CD14-positive monocyte (primary cell): ENCODE measurements around the gene IPO11. TPM values are rescaled to one million over a fixed set of nuclear protein-coding genes. Genes with fewer than 3 reads are reported as not detected.

Experiments used
- DNase-seq, 3 donors: peaks; one replicate each; pipeline ENCODE4 v3.0.0-alpha.2; 2011 to 2022
- H2AFZ ChIP-seq: 2 replicates; pipeline ENCODE4 v1.6.0; 2012; ENCODE audit warnings: mild to moderate bottlenecking, low read depth, low read length, inconsistent platforms; ENCODE audit not compliant: insufficient read depth, poor library complexity, severe bottlenecking
- H3K27ac ChIP-seq, 2 donors: 1 replicate in 1 of 2; 2 replicates in 1 of 2; pipeline ENCODE4 v1.5.1; 2012 to 2013; ENCODE audit warnings: low read length in 2 of 2, control low read depth in 1 of 2, inconsistent platforms in 1 of 2, low read depth in 1 of 2, mild to moderate bottlenecking in 1 of 2
- H3K27me3 ChIP-seq, 2 donors: one replicate each; pipeline versions ENCODE4 v1.6.0 to v1.6.1; 2011 to 2013; ENCODE audit warnings: low read length in 2 of 2; ENCODE audit not compliant: control insufficient read depth in 2 of 2, insufficient read depth in 2 of 2
- H3K36me3 ChIP-seq, 2 donors: replicated peaks in 1 of 2; 1 replicate in 1 of 2; 2 replicates in 1 of 2; pipeline versions ENCODE4 v1.5.1 to v1.6.1; 2012 to 2013; ENCODE audit warnings: low read length in 2 of 2, control low read depth in 1 of 2, inconsistent platforms in 1 of 2, mild to moderate bottlenecking in 1 of 2; ENCODE audit not compliant: insufficient read depth in 2 of 2, control insufficient read depth in 1 of 2
- H3K4me1 ChIP-seq, 2 donors: 1 replicate in 1 of 2; 2 replicates in 1 of 2; pipeline versions ENCODE4 v1.5.1 to v1.6.1; 2012 to 2013; ENCODE audit warnings: low read length in 2 of 2, control low read depth in 1 of 2, inconsistent platforms in 1 of 2, mild to moderate bottlenecking in 1 of 2, moderate library complexity in 1 of 2; ENCODE audit not compliant: insufficient read depth in 2 of 2, control insufficient read depth in 1 of 2
- H3K4me2 ChIP-seq: replicated peaks from 2 replicates; pipeline ENCODE3; 2012; ENCODE audit warnings: low read length, moderate library complexity, mild to moderate bottlenecking; ENCODE audit not compliant: poor library complexity, severe bottlenecking; ENCODE audit errors: extremely low read depth
- H3K4me3 ChIP-seq, 3 experiments: fragments of 200-600 bp in 1 of 3; sonication (generic) in 1 of 3; replicated peaks in 1 of 3; 1 replicate in 2 of 3; 2 replicates in 1 of 3; pipeline ENCODE4 v1.5.1; 2011 to 2013; ENCODE audit warnings: low read length in 3 of 3, mild to moderate bottlenecking in 3 of 3, control low read depth in 2 of 3, low read depth in 2 of 3, inconsistent platforms in 1 of 3, moderate library complexity in 1 of 3
- H3K79me2 ChIP-seq: 2 replicates; pipeline ENCODE4 v1.6.0; 2012; ENCODE audit warnings: mild to moderate bottlenecking, control low read depth, inconsistent platforms, low read length, moderate library complexity; ENCODE audit not compliant: insufficient read depth
- H3K9ac ChIP-seq: 2 replicates; pipeline ENCODE4 v1.6.0; 2017; ENCODE audit warnings: low read length, mild to moderate bottlenecking; ENCODE audit not compliant: insufficient read depth, poor library complexity, severe bottlenecking
- H3K9me3 ChIP-seq, 2 donors: replicated peaks in 1 of 2; 1 replicate in 1 of 2; 2 replicates in 1 of 2; pipeline versions ENCODE4 v1.5.1 to v1.6.1; 2012 to 2013; ENCODE audit warnings: low read length in 2 of 2, control low read depth in 1 of 2; ENCODE audit not compliant: control insufficient read depth in 1 of 2, insufficient read depth in 1 of 2
- H4K20me1 ChIP-seq: 2 replicates; pipeline ENCODE4 v1.6.0; 2012; ENCODE audit warnings: mild to moderate bottlenecking, low read length, control low read depth, moderate library complexity; ENCODE audit not compliant: insufficient read depth
- H3K27ac Mint-ChIP-seq, 7 donors: one replicate each; pipeline ENCODE4 v1.8.0; 2020; ENCODE audit warnings: mild to moderate bottlenecking in 7 of 7, mixed read lengths in 7 of 7, moderate library complexity in 6 of 7, inconsistent platforms in 2 of 7
- H3K27me3 Mint-ChIP-seq, 3 donors: one replicate each; pipeline ENCODE4 v1.8.0; 2021 to 2022; ENCODE audit warnings: low read depth in 3 of 3, mild to moderate bottlenecking in 3 of 3, mixed read lengths in 3 of 3, moderate library complexity in 3 of 3, inconsistent platforms in 1 of 3
- H3K36me3 Mint-ChIP-seq, 2 donors: one replicate each; pipeline ENCODE4 v1.8.0; 2020; ENCODE audit warnings: mixed read lengths in 2 of 2, inconsistent platforms in 1 of 2, mild to moderate bottlenecking in 1 of 2
- H3K4me1 Mint-ChIP-seq: one replicate; pipeline ENCODE4 v1.8.0; 2020; ENCODE audit warnings: mild to moderate bottlenecking, mixed read lengths
- H3K4me3 Mint-ChIP-seq, 2 donors: one replicate each; pipeline ENCODE4 v1.8.0; 2020; ENCODE audit warnings: mild to moderate bottlenecking in 2 of 2, mixed read lengths in 2 of 2, moderate library complexity in 1 of 2
- H3K9me3 Mint-ChIP-seq, 7 donors: one replicate each; pipeline ENCODE4 v1.8.0; 2020 to 2022; ENCODE audit warnings: mixed read lengths in 7 of 7, mild to moderate bottlenecking in 6 of 7, moderate library complexity in 6 of 7, inconsistent platforms in 2 of 7
- CTCF ChIP-seq: fragments of 200-600 bp; IDR thresholded peaks from one replicate; pipeline ENCODE4 v1.8.0; 2022; ENCODE audit warnings: antibody characterized with exemption, mild to moderate bottlenecking
- WGBS: methylation state at CpG from one replicate; pipeline ENCODE4 v1.1.5; 2013; ENCODE audit warnings: missing lambda C conversion rate; ENCODE audit not compliant: insufficient coverage; 5-methylcytosine and 5-hydroxymethylcytosine counted together
- intact Hi-C, 2 donors: fragments of 100-400 bp; cut with micrococcal nuclease; formaldehyde crosslinking; loops; one replicate each; pipeline versions ENCODE4 v1.15.0 to v1.15.1; 2023
- polyA plus RNA-seq, 3 donors: library from polyadenylated mRNA; depleted of rRNA in 1 of 3; unstranded in 2 of 3; stranded (reverse) in 1 of 3; fragments of 300-500 nt in 2 of 3; fragments of >200 nt in 1 of 3; fragmentation: Illumina TruSeq in 2 of 3; gene quantifications; 1 replicate in 2 of 3; 2 replicates in 1 of 3; pipeline ENCODE4 v1.2.3, GENCODE V29; 2012 to 2021

IPO11 gene
- polyA plus RNA-seq, 3 donors, result 4.4 to 5.5 (median 5.3) TPM

GRCh38 chr5:62475072-62475471 lies 62.5 kb downstream of the IPO11 start:
- 92% methylated on average over 2 of the region's 9 CpGs for WGBS
- no peaks in the 10 kb centered on the region for H3K9me3 ChIP-seq
- no peak overlapping the region for H3K4me2 ChIP-seq
- H3K9me3 Mint-ChIP-seq, result peaks cover 0 to 4% (median under 1%) of the 10 kb centered on the region in 7 donors
- intact Hi-C loops, result no loop called here
- peaks cover 5% of the 10 kb centered on the region for H3K4me1 Mint-ChIP-seq
- H3K36me3 ChIP-seq, result peaks cover 6 to 16% of the 10 kb centered on the region in 2 donors
- no peak overlapping the region for H3K27ac Mint-ChIP-seq
- DNase-seq, result no peak
- no peaks in the 10 kb centered on the region for H3K79me2 ChIP-seq
- no peak overlapping the region for H3K9ac ChIP-seq
- no peak overlapping the region for H3K4me3 Mint-ChIP-seq
- no peak overlapping the region for H3K4me3 ChIP-seq
- no peak overlapping the region for H3K27ac ChIP-seq
- no peaks in the 10 kb centered on the region for H4K20me1 ChIP-seq
- H2AFZ ChIP-seq, result no peak overlapping the region
- H3K27me3 ChIP-seq, result no peaks in the 10 kb centered on the region
- no peak for TF ChIP-seq CTCF
- peaks cover 0 to 6% of the 10 kb centered on the region in 2 donors for H3K4me1 ChIP-seq
- H3K27me3 Mint-ChIP-seq, result no peaks in the 10 kb centered on the region
- peaks cover 19 to 21% of the 10 kb centered on the region in 2 donors for H3K36me3 Mint-ChIP-seq

GRCh38 chr5:62477801-62478200 lies 65.2 kb downstream of the IPO11 start:
- Histone ChIP-seq H3K79me2 (no peaks in the 10 kb centered on the region), H4K20me1 (no peaks in the 10 kb centered on the region), H3K36me3 (peaks cover 4 to 16% of the 10 kb centered on the region in 2 donors), H3K4me2 (no peak overlapping the region), H3K27ac (no peak overlapping the region), H2AFZ (no peak overlapping the region), H3K9me3 (no peaks in the 10 kb centered on the region), H3K4me1 (peaks cover 0 to 6% of the 10 kb centered on the region in 2 donors), H3K4me3 (no peak overlapping the region), H3K27me3 (no peaks in the 10 kb centered on the region), H3K9ac (no peak overlapping the region)
- Mint-ChIP-seq H3K4me3 (no peak overlapping the region), H3K27ac (peak overlapping the region in 1 of 7 donors; percentile 15), H3K36me3 (peaks cover 20 to 36% of the 10 kb centered on the region in 2 donors), H3K27me3 (no peaks in the 10 kb centered on the region), H3K9me3 (peaks cover 0 to 10% (median 2%) of the 10 kb centered on the region in 7 donors), H3K4me1 (peaks cover 5% of the 10 kb centered on the region)
- intact Hi-C loops, result no loop called here
- no CpG with 5 or more reads among the region's 2 CpGs for WGBS
- TF ChIP-seq CTCF, result no peak
- DNase-seq, result no peak
